ENCODE data around the gene PFDN4.

PFDN4 gene, protein sequence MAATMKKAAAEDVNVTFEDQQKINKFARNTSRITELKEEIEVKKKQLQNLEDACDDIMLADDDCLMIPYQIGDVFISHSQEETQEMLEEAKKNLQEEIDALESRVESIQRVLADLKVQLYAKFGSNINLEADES

GRCh38 chr20:54207743-54208547, at the start of gene PFDN4:
Gene PFDN4, plus strand, starts transcription at chr20:54208087. Its CDS starts 14 bp downstream, at chr20:54208101.
- DNase-seq = peak; percentile 87

DNA sequence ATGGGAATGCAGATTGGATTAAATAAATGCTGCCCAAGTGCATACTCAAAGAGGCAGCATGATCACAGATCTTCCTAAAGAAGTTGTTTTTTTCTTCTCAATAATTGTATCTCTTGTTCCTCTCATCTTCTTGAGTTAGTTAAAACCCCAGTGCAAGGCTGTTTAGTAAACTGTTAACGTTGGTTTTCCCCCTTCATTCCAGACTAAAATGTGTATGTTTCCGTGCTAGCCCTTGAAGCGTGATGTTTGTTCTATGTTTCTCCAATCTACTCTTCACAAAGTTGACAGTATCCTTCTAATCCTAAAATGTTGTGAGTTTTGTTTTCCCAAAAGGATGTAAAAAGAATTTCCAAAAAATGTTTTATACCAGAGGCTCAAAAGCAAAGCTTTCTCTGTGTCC, 49.7 kb upstream of the PFDN4 start:
- DNase-seq = no peak

DNA sequence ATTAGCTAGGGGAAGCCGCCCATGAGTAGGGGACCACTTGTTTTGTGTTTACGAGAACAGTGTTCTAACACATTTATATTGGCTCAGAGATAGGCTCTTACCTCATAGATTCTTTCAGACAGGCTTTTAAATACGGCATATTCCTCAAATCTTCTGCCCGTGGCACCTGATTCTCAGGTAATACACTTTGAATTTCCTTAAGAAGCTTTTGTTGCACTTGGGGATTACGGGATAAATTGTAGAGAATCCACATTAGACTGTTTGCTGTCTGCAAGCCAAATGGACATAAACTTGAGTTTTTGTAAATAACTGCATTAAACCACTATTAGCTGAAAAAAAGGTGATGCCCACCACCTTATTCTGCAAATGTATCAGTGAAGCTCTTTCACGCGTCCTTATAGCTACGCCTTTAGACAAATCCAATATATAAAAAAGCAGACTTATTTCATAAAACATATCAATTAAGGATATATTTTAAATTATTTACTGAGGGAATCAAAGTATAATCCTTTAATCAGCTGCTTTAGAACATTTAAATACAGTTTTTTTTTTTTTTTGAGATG, 49.0 kb upstream of the PFDN4 start:
- DNase-seq = no peak

DNA sequence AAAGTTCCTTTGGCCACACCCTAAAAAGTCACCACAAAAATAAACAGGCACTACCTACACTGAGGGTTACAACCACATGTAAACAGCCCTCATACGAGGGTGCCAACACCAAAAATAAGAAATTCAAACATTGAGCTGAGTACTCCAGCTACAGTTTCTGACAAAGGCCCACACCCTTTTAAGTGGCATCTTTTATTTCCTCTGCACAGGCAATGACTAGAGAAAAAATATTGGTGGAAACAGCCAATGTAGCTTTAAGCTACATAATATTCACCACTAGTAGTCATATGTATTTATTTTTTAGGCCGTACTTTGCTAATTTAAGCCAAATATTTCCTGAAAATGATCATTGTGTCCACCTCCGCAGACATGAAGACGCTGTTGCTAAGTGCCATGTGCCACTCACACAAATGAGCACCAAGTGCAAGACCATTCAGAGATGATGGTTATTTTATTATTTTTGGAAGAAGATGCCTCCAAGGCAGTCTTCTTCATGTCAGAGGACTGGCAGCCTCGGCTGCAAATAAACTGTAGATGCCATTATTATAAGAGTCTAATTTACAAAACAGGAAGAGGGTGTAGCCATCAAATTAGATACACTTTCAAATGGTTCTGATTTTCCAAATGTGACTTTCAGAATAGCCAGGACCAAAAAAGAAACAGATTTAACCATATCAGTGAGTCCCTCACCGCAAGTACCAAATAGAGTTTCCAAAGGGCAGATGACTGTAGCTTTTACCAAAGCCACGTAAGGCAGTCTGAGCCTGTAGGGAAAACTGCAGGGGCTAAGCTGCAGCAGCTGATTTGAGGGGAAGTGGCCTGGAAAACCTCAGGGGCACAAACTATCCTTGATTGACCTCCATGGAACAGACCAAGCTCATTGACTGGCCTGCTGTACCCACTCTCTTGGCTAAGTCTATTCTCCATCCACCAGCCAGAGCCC, 47.6 kb upstream of the PFDN4 start:
- no peak for DNase-seq

GRCh38 chr20:54161008-54161820, 46.7 kb upstream of the PFDN4 start:
- DNase-seq = no peak

- DNase-seq = no peak
Measured at GRCh38 chr20:54161821-54162149, 46.1 kb upstream of the PFDN4 start.

DNA sequence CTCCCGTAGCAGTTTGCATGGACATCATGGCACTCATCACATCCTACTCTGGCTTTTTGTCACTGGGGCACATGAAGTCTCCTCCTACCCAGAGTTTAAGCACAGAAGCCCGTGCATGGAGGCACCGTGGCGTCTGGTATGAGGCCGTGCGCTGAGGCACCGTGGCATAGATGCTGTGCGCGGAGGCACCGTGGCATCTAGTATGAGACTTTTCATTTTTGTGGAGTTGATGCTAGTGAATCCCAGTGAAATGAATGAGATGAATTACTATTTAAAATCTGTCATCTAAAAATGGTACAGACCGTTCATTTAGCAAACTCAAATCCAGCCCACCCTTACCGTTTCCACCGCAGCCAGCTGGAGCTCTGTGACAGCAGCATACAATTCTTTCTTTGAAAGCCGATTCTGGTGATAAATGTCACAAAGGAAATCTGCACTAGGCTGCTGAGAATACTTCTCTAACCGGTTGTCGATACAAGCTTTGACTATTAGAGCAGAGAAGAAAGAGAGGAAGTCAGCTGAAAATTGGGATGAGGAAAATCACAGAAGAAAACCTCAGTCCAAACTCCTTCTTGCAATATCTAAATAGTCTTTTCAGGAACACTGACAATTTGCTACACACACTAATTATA, 45.4 kb upstream of the PFDN4 start:
- no peak for DNase-seq

GRCh38 chr20:54163402-54163801, 44.5 kb upstream of the PFDN4 start:
- no peak for DNase-seq

- no peak for DNase-seq
Measured at GRCh38 chr20:54165014-54165413, 42.9 kb upstream of the PFDN4 start.

DNA sequence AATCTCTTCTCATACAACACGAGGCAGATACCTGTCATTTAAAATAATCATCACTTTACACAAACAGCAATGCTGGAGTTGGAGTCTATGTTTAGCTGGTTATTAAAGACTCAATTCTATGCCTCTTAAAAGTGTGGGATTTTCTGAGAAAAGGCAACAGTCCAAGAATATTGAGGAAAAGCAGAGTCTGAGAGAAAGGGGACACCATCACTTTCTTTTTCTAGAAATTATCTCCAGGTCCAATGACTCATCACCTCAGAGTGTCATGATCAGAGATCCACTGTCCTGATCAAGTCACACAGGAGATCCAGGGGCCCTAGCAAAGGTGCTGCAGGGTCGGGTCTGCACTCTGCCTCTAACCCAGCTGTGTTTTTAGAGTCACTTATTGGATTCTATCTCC, 42.1 kb upstream of the PFDN4 start:
- no peak for DNase-seq

DNA sequence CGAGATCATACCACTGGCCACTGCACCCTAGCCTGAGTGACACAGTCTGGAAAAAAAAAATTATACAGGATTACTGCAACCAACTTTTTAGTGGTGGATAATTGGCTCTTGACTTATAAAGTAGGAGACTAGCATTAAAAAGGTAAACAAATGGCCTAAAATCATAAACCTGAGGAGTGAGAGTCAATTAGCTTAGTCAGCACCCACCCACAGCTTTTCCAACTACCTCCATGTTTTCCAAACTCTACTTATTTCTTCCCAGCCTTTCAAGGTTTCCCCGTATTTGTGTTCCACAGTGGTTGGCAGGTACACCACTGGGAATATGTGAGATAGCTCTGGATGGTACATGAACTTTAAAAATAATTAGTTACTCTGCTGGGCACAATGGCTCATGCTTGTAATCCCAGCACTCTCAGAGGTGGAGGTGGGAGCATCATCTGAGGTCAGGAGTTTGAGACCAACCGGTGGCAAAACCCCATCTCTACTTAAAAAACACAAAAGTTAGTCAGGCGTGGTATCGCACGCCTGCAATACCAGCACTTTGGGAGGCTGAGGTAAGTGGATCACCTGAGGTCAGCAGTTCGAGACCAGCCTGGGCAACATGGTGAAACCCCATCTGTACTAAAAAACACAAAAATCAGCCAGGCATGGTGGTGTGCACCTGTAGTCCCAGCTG, 40.8 kb upstream of the PFDN4 start:
- DNase-seq = no peak

- DNase-seq = no peak
Measured at GRCh38 chr20:54167909-54168872, 39.7 kb upstream of the PFDN4 start.

DNA sequence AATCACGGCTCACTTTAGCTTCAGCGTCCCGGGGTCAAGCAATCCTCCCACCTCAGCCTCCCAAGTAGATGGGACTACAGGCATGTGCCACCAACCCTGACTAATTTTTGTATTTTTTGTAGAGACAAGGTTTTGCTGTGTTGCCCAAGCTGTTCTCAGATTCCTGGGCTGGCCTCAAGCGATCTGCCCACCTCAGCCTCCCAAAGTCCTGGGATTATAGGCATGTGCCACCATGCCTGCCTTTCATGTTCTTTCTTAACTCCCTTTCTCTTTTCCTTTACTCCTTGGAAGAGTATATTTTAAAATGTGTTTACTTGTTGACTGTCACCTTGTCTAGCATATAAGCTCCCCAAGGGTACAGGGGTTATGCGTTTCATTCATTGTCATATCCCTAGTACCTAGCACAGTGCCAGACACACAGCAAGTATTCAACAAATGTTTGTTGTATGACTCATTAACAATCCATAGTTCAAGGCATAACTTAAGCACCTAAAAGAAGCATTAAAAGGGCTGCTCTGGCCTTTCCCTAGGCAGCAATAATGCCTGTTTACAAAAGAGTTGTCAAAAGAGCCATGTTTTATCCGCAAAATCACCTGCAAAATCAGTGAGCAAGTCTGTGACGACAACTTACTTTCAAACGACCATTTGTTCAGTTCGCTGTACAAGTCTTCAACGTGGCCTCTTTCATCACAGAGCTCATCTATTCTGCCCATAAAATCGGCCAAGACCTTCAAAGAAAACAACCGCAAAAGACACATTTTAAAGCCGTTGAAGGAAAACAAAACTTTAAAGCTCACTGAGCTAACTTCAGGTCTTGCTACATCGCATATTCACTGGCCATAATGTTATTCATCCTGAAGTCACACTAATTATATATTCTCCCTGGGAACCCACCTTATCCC, 38.7 kb upstream of the PFDN4 start:
- DNase-seq = no peak

GRCh38 chr20:54170026-54170471, 37.8 kb upstream of the PFDN4 start:
- DNase-seq = no peak

DNA sequence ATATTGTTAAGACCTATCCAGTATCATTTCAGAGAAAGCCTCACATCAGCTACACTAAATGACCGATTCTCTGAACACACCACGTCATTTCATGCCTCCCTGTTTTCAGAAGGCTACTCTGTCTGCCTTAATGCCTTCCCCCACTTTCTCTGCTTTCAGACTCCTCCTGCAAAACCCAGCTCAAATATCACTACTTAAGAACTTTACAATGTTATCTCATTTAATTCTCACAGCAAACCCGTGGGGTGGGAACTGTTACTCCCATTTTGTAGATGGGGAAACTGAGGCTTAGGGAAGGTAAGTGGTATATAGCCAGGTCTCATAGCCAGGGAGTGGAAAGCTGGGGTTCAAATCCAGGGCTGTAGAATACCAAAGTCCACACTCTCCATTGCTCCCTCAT, 36.9 kb upstream of the PFDN4 start:
- DNase-seq = no peak

DNA sequence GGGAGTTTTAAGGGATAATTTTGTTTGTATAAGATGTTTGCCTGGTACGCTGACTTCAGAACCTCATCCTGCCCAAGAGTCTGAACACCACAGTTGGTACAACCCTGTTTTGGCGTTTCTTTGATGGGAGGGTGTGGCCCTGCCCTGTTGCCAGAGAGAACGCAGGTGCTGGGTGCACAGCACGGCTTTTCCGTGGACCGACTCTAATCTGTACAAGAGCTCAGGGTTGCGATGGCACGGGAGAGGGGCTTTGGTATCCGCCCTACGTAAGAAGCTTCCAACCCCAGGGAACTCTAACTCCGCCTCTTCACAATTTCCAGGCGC, 35.4 kb upstream of the PFDN4 start:
- no peak for DNase-seq

DNA sequence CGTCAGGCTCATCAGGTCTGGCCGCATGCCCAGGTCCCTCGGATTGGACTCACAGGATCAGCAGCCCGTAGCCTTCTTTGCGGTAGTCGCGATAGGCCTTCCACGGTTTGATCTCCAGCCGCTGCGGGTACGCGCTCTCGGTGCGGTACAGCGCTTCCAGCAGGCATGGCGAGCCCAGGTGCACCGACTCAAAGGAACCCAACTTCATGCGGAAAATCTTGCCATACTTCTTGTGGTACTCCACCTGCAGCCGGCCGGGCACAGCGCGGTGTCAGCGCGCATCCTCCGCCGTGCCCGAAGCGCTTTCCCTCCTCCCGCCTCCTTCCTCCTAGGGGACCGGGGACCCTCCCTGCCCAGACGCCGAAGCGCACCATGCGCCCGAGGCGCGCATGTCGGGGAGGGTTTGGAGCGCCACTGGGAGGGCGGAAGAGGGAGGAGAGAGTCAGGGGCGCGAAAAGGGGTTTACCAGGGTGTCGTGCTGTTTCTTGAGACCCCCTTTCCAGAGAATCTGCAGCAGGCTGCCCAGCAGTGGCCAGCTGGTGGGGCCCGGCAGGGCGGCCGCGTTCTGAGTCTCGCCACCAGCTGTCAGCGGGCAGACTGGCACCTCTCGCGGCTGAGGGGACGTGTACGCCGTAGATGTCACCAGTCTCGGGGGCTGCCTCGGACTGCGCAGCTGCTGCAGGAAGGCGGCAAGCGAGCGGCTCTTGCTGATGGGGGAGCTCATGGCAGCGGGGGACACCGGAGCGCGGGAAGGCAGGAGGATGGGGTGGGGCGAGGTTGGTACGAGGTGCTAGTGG, 34.8 kb upstream of the PFDN4 start:
- DNase-seq = no peak
